OCI-M2 (cell line): ENCODE results near the gene INPP5A.
"Not testable (repeated sequence)": the region's sequence is repeated elsewhere in the genome, so short reads cannot be mapped to it uniquely, and the experiment has no call there.

Experiments used
- DNase-seq: peaks from one replicate; lab custom pipeline; 2025; ENCODE audit not compliant: unreplicated experiment; lab: John Stamatoyannopoulos, UW

The INPP5A gene

DNA sequence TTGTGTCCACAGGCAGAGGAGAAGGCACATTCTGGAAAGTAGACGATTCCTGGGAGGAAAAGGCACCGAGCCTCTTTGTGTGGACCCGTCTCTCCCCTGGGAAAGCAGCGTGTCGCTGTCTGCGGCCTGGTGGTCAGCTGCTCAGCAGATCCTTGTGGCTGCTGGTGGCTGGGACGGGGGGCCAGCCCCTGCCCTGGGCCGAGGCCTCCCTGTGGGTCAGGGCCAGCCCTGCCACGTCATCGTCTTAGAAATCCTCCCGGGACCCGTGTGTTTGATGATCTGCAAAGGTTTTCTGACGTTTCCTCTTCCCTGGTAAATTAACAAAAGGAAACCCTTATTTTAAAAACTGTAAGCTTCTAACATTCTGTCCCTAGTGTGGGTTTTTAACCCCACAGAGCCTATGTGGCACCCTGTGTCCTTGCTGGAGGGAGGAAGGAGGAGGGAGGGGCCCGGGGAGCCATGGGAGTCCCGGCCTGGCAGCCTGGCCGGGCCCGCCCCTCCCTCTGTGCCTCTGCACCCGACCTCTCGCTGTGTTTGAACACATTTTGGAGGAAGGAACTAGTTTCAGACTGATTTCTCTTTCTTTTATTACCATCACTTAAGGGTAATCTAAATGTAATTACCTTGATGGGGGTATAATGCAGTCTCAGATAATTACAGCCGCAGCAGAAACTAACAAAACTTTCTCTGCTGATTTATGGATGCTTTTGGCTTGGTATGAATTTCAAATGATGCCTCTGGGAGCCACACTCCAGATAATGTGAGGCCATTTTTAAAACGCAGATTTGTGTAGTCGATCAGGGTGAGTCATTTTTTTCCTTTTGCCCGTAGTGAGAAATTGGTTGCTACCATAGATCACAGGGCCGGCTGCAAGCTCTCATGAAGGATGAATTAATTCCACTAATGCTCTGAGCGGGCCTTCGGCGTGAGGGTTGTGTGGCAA, 162.8 kb downstream of the INPP5A start:
- no peak for DNase-seq

- DNase-seq: no peak
Measured at GRCh38 chr10:132701099-132701845, 163.7 kb downstream of the INPP5A start.

- DNase-seq: no peak
Measured at GRCh38 chr10:132701846-132702190, 164.2 kb downstream of the INPP5A start.

- DNase-seq: no peak
Measured at GRCh38 chr10:132702601-132703418, 165.2 kb downstream of the INPP5A start.

DNA sequence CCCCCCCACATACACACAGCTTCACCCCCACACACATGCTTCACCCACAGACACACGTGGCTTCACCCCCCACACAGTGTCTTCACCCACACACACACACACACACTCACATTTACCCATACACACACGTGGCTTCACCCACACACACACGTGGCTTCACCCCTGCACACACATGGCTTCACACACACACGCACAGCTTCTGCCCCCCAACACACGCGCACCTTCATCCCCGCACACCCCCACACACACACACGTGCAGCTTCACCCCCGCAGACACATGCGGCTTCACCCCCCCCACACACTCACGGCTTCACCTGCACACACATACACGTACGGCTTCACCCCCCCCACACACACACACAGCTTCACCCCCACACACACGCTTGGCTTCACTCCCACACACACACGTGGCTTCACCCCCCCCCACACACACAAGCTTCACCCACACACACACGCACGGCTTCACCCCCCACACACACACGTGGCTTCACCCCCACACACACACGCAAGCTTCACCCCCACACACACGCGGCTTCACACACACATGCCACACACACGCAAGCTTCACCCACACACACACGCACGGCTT, 165.9 kb downstream of the INPP5A start:
- DNase-seq: no peak

DNA sequence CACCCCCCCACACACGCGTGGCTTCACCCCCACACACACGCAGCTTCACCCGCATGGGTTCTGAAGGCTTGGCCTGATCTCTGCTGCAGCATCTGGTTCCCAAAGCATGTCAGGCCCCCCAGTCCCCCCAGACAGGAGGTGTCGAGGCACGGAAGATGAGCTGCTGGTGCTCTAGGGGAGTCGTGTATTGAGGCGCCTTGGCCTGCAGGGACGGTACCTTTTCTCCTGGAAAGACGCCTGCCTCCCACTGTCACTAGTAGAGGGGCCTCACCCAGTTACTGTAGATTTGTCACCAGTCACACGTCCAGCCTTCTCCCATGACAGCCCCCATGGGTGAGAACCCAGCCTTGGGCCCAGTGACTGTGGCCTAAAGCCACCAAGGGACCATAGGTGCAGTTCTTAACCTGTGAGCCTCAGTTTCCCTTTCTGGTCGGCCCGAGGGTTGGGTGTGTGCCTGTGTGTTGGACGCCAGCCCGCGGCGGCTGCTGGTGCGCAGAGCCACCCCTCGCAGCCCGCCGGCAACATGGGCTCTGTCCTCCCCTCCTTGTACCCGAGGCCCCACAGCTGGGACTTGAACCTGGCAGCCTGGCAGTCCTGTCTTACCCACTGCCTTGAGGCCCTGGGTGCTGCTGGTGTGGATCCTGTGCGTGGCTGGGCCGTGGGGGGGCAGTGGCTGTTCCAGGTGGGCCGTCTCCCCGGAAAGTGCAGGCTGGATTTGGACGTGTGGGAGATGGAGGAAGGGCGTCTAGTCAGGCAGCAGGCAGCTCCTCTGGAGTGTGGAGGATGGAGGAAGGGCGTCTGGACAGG, 166.6 kb downstream of the INPP5A start:
- DNase-seq: no peak

DNA sequence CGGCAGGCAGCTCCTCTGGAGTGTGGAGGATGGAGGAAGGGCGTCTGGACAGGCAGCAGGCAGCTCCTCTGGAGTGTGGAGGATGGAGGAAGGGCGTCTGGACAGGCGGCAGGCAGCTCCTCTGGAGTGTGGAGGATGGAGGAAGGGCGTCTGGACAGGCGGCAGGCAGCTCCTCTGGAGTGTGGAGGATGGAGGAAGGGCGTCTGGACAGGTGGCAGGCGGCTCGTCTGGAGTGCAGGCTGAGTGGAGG, 167.2 kb downstream of the INPP5A start:
- not testable (repeated sequence) for DNase-seq

- no peak for DNase-seq
Measured at GRCh38 chr10:132705173-132705572, 167.6 kb downstream of the INPP5A start.

GRCh38 chr10:132705943-132706342, 168.4 kb downstream of the INPP5A start:
- DNase-seq: no peak

- DNase-seq: no peak
Measured at GRCh38 chr10:132706701-132707100, 169.1 kb downstream of the INPP5A start.

DNA sequence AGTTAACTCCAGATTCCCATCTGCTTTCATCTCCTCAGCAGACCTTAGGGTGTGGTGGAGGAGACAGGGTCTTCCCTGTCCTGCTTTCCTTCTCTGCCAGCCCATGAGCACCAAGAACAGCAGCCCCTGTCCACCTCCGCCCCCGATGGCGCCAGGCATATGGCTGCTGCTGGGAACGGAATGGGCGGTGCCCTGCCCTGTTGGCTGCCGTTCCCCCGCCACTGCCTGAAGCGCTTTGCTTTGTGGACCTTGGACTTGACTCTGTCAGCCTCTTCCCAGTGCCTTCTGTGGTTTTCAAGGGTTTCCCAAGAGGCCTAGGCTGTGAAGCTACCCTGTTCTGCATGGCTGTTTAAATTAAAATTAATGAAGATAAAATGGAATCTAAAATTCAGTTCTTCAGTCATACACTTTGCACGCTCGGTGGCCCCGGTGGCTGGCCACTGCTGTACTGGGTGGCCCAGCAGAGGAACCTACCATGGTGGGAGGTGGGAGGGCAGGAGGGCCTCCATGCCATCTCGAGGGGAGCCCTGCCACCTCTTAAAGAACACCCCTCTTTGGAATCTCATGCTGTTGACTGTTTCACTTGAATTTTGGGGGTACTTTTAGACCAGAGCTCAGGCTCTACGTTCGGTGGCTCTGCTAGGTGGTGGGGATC, 169.7 kb downstream of the INPP5A start:
- DNase-seq: no peak

DNA sequence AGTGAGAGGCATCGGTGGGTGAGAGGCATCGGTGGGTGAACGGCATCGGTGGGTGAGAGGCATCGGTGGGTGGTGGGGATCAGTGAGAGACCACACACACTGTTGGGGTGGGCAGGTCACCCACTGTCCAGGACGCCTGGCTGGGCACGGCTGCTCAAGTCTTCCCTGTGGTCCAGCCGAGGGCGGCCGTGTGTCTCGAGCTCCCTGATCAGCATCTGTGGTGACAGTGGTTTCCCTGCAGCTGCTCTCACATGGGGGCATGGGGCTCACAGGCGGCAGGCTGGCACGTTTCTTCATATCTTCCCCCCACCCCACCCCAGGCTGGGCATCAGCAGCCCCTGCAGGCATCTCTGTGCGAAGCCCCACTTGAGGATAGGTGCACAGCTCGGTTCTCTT, 170.2 kb downstream of the INPP5A start:
- DNase-seq: no peak

DNA sequence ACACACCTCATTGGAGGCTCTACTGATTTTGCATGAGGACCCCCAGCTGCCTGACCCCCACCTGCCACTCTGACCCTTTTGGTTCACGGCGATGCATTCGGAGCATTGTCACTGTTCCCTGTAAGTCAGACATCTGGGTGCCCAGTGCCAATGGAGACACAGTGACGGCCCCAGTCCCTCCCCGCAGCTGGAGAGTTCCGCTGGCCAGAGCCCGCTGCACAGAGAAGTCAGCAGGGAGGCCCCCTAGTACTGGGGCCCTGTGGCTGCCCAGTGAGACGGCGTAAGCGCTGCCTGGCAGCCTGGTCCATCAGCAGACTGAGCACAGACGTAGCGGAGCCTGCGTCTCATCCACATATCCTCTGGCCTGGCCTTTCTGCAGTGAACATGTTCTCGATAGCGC, 170.9 kb downstream of the INPP5A start:
- DNase-seq: no peak

DNA sequence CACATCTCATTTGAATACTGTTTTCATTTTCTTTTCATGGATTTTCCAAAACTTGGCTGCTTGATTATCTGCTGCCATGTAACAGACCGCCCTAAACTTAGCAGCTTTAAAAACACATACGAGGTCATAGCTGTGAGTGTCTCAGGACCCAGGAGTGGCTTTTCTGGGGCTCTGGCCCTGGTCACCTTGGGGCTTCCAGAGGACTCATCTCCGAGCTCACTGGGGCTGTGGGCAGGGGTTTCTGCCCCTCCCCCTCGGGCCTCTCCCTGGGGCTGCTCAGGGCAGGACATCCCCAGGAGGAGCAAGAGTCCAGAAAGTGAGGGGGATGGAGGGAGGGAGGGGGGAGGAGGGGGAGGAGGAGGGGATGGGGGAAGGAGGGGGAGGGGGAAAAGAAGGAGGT, 171.3 kb downstream of the INPP5A start:
- no peak for DNase-seq

GRCh38 chr10:132709471-132709951, 171.9 kb downstream of the INPP5A start:
- DNase-seq: no peak

DNA sequence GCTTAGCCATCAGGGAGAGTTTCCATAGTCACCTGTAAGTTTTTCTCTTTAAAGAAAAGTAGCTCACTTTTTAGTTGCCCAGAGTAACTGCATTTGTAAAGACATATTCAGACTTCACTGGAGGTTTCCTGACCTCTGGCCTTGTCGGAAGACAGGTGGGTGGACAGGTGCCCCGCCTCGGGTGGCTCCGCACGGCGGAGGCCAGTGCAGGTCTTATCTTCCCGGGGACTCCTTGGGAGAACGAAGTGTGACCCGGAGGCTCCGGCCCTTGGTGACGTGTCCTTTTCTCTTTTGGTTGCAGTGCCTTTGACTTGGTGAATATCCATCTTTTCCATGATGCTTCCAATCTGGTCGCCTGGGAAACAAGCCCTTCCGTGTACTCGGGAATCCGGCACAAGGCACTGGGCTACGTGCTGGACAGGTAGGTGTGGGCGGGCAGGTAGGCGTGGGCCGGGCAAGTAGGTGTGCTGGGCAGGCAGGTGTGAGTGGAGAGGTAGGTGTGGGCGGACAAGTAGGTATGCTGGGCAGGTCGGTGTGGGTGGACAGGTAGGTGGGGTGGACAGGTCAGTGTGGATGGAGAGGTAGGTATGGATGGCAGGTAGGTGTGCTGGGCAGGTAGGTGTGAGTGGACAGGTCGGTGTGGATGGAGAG, 172.6 kb downstream of the INPP5A start:
- no peak for DNase-seq

- DNase-seq: no peak
Measured at GRCh38 chr10:132710746-132711612, 173.4 kb downstream of the INPP5A start.

GRCh38 chr10:132711613-132712121, 174.1 kb downstream of the INPP5A start:
- DNase-seq: no peak
